ENCODE data around the gene GALNT17. TPM values are rescaled to one million over a fixed set of nuclear protein-coding genes. Genes with fewer than 3 reads are reported as not detected.

Gene GALNT17
- total and polyA plus RNA-seq, 3 experiments from 2014 or later: not detected

DNA sequence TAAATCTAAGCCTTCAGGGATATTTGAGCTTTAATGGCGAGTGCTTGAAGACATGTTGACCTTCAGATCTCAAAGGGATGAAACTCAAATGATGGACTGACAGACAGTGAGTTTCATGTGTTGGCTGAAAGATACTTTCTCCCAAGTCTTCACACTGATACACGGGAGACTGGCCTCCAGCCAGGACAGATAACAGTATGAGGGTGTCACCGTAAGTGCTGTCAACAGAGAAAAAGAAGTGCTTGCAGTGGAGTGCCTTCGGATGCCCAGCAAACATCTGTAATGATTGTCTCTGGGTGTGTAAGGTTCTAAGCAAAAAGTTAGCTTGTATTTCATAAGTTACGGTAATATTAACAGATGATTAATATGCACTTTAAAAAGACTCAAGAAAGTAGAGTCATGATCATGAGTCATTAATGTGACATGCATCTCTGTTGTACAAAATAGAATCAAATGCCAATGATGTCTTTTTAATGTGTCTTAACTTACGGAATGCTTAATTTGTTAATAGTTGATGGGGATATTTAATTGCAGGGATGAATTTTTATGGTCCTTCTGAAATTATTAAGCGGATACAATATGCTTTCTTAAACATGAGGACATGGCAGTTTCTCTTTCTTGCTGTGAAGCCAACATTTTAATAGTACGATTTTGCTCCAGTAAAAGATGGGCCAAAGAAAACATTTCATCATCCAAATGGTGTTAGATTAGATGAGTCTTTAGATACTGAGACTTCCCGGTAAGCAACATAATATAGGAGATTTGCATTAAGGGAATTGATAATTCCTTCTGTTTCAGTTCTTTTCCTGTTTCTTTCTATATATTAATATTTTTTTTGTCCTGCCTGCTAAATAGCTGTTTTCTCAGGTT is 292.5 kb downstream of the GALNT17 start:
- DNase-seq: no peak
- H3K27me3 Mint-ChIP-seq: peaks cover 0 to 2% of the 10 kb centered on the region in 2 donors
- Histone ChIP-seq H3K4me1 (ENCODE audit: insufficient read depth, low read length) (no peaks in the 10 kb centered on the region), H3K36me3 (ENCODE audit: insufficient read depth, low read length) (no peaks in the 10 kb centered on the region), H3K4me3 (ENCODE audit: low read length) (no peak overlapping the region), H3K9me3 (ENCODE audit: low read length) (no peaks in the 10 kb centered on the region), H3K27me3 (ENCODE audit: insufficient read depth, low read length, poor library complexity, severe bottlenecking) (no peaks in the 10 kb centered on the region), H3K27ac (ENCODE audit: low read depth, low read length) (no peak overlapping the region)
- no peaks in the 10 kb centered on the region for H3K4me1 Mint-ChIP-seq
- H3K27ac Mint-ChIP-seq: no peak overlapping the region
- ChIA-PET CTCF (interaction anchor here (0.6 kb wide), 1 partner anchor 15 kb away, joined by 3 read pairs; no protein-coding TSS in a partner anchor), POLR2A (no interaction called here)
- no peak overlapping the region for H3K4me3 Mint-ChIP-seq
- peaks cover 2 to 14% (median 12%) of the 10 kb centered on the region in 5 donors for H3K9me3 Mint-ChIP-seq
- no peaks in the 10 kb centered on the region for H3K36me3 Mint-ChIP-seq

DNA sequence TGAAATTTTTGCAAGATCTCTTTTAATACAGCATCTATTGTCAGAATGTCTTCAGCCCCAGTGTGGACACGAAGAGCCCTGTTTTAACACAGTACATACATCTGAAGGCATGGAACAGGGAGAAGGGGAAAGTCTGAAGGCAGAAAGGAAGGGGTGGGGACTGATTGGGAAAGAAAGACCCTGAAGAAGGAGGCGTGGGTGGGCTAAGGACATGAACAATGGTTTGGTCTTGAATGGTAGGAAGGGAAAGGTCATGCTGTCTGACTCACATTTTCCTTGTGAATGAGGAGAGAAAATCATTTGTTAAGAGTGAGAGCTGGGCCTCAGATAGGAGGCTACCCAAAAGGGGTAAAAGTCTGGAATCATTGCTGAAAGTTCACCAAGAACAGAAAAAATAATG is 297.1 kb downstream of the GALNT17 start:
- no peaks in the 10 kb centered on the region for H3K9me3 ChIP-seq (ENCODE audit: low read length)
- DNase-seq: no peak
- Mint-ChIP-seq H3K27ac (no peak overlapping the region), H3K27me3 (no peaks in the 10 kb centered on the region), H3K4me3 (no peak overlapping the region), H3K4me1 (no peaks in the 10 kb centered on the region), H3K9me3 (peaks cover 3 to 16% (median 5%) of the 10 kb centered on the region in 5 donors), H3K36me3 (no peaks in the 10 kb centered on the region)
- POLR2A ChIA-PET: no interaction called here
- CTCF ChIA-PET: no interaction called here
- H3K4me1 ChIP-seq (ENCODE audit: insufficient read depth, low read length): no peaks in the 10 kb centered on the region
- no peaks in the 10 kb centered on the region for H3K36me3 ChIP-seq (ENCODE audit: insufficient read depth, low read length)
- H3K27ac ChIP-seq (ENCODE audit: low read depth, low read length): no peak overlapping the region
- no peaks in the 10 kb centered on the region for H3K27me3 ChIP-seq (ENCODE audit: insufficient read depth, low read length, poor library complexity, severe bottlenecking)
- H3K4me3 ChIP-seq (ENCODE audit: low read length): no peak overlapping the region

DNA sequence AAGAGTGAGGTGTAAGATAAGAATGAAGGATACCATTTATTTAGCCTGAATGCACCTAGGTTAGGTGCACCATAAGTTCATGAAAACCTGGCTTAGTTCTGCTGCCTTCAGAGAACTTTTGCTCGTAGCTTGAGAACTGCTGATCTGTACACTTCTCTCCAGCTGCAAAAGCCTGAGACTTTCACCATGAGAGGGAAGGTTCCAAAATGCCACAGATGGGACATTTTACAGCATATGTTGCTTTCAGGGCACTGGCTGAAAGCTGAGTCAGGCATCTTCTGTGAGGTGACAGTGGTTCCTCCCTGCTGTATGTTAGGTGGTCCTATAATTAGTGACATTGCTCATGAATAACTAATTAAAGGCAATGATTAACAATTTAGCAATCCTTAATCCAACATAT is 298.3 kb downstream of the GALNT17 start:
- Mint-ChIP-seq H3K27ac (no peak overlapping the region), H3K36me3 (no peaks in the 10 kb centered on the region), H3K27me3 (no peaks in the 10 kb centered on the region), H3K4me3 (no peak overlapping the region), H3K9me3 (peaks cover 3 to 20% (median 6%) of the 10 kb centered on the region in 5 donors), H3K4me1 (no peaks in the 10 kb centered on the region)
- POLR2A ChIA-PET: no interaction called here
- Histone ChIP-seq H3K4me1 (ENCODE audit: insufficient read depth, low read length) (no peaks in the 10 kb centered on the region), H3K9me3 (ENCODE audit: low read length) (no peaks in the 10 kb centered on the region), H3K36me3 (ENCODE audit: insufficient read depth, low read length) (no peaks in the 10 kb centered on the region), H3K27me3 (ENCODE audit: insufficient read depth, low read length, poor library complexity, severe bottlenecking) (no peaks in the 10 kb centered on the region), H3K4me3 (ENCODE audit: low read length) (no peak overlapping the region), H3K27ac (ENCODE audit: low read depth, low read length) (no peak overlapping the region)
- DNase-seq: no peak
- CTCF ChIA-PET: no interaction called here

DNA sequence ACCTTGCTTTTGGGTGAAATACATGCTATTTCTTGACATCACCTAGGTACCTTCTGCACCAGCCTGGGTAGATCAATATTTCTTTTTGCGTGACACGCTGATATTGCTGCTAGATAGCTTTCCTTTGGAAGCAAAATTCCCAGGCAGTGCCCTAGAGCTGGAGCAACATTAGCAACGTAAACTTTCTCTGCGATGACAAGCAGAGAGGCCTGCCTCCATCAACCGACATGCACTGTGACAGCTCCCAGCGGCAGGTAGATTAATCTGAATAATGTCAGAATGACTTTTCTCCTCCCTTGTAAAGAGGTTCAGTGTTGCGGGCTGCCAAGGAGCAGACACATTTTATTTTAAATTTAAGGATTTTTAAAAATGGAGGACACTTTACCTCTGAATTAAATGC is 307.4 kb downstream of the GALNT17 start:
- Mint-ChIP-seq H3K27ac (no peak overlapping the region), H3K36me3 (no peaks in the 10 kb centered on the region), H3K27me3 (no peaks in the 10 kb centered on the region), H3K4me3 (no peak overlapping the region), H3K4me1 (no peaks in the 10 kb centered on the region), H3K9me3 (peaks cover 0 to 34% (median 24%) of the 10 kb centered on the region in 5 donors)
- DNase-seq: no peak
- Histone ChIP-seq H3K4me3 (ENCODE audit: low read length) (no peak overlapping the region), H3K27ac (ENCODE audit: low read depth, low read length) (no peak overlapping the region), H3K27me3 (ENCODE audit: insufficient read depth, low read length, poor library complexity, severe bottlenecking) (no peaks in the 10 kb centered on the region), H3K36me3 (ENCODE audit: insufficient read depth, low read length) (no peaks in the 10 kb centered on the region), H3K4me1 (ENCODE audit: insufficient read depth, low read length) (no peaks in the 10 kb centered on the region), H3K9me3 (ENCODE audit: low read length) (no peaks in the 10 kb centered on the region)
- CTCF ChIA-PET: interaction anchor here (0.6 to 0.7 kb wide), 2 partner anchors 14 to 80 kb away, joined by 3 read pairs; no protein-coding TSS in a partner anchor
- POLR2A ChIA-PET: no interaction called here

DNA sequence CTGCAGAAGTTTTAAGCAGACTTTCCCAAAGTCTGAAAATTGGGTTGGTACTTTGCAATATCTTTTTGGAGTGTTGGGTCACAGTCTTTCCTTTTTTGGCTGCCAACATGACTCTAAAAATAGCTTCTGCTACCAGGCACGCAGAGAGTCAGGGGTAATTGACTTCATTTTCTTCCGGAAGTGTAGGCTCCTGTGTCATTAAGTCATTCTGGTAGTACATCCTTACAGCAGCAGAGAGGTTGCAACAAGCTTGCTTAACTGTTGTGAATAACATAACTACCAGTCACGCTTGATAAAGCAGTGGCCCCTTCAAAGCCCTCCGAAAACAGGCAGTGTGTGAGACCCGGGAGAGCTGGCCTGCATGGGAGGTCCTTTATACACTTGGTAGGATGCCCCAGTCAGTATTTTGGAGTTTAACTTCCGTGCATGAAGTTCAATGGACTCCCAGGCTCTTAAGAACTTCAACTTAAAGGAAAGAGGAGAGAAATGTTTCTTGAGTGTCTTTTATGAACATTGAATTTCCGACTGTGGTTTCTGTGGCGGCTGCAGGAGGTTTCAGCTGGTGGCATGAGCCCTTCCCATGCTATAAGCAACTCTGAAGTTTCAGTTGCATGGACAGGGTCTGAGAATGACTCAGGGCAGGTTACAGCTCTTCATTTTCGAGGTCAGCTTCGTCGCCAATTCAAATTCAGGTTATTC is 310.7 kb downstream of the GALNT17 start:
- no peak for DNase-seq

DNA sequence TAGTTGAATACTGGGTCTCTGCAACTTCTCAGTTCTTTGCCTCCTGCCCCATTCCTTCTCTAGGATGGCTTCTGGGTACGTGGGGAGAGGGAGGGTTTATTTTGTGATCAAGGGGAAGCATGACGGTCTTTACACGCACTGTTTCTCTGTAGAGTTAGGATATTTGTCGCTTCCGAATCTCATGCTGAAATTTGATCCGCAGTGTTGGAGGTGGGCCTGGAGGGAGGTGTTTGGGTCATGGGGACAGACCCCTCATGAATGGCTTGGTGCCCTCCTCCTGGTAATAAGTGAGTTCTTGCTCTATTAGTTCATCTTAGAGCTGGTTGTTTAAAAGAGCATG is 311.2 kb downstream of the GALNT17 start:
- no peaks in the 10 kb centered on the region for H3K36me3 ChIP-seq (ENCODE audit: insufficient read depth, low read length)
- ChIA-PET POLR2A (no interaction called here), CTCF (no interaction called here)
- H3K4me1 ChIP-seq (ENCODE audit: insufficient read depth, low read length): no peaks in the 10 kb centered on the region
- no peaks in the 10 kb centered on the region for H3K27me3 ChIP-seq (ENCODE audit: insufficient read depth, low read length, poor library complexity, severe bottlenecking)
- H3K9me3 ChIP-seq (ENCODE audit: low read length): no peaks in the 10 kb centered on the region
- Mint-ChIP-seq H3K4me3 (no peak overlapping the region), H3K4me1 (no peaks in the 10 kb centered on the region), H3K27ac (no peak overlapping the region), H3K27me3 (peaks cover 0 to 2% of the 10 kb centered on the region in 2 donors), H3K9me3 (peaks cover 6 to 34% (median 16%) of the 10 kb centered on the region in 5 donors), H3K36me3 (no peaks in the 10 kb centered on the region)
- H3K27ac ChIP-seq (ENCODE audit: low read depth, low read length): no peak overlapping the region
- H3K4me3 ChIP-seq (ENCODE audit: low read length): no peak overlapping the region
- DNase-seq: no peak

More for the DNA sequence above, 310.7 kb downstream of the GALNT17 start:
- no peaks in the 10 kb centered on the region for H3K27me3 Mint-ChIP-seq
- ChIA-PET CTCF (no interaction called here), POLR2A (no interaction called here)
- H3K4me3 Mint-ChIP-seq: no peak overlapping the region
- Histone ChIP-seq H3K9me3 (ENCODE audit: low read length) (no peaks in the 10 kb centered on the region), H3K27ac (ENCODE audit: low read depth, low read length) (no peak overlapping the region), H3K4me1 (ENCODE audit: insufficient read depth, low read length) (no peaks in the 10 kb centered on the region), H3K36me3 (ENCODE audit: insufficient read depth, low read length) (no peaks in the 10 kb centered on the region), H3K4me3 (ENCODE audit: low read length) (no peak overlapping the region), H3K27me3 (ENCODE audit: insufficient read depth, low read length, poor library complexity, severe bottlenecking) (no peaks in the 10 kb centered on the region)
- peaks cover 6 to 32% (median 16%) of the 10 kb centered on the region in 5 donors for H3K9me3 Mint-ChIP-seq
- no peaks in the 10 kb centered on the region for H3K4me1 Mint-ChIP-seq
- H3K36me3 Mint-ChIP-seq: no peaks in the 10 kb centered on the region
- no peak overlapping the region for H3K27ac Mint-ChIP-seq

DNA sequence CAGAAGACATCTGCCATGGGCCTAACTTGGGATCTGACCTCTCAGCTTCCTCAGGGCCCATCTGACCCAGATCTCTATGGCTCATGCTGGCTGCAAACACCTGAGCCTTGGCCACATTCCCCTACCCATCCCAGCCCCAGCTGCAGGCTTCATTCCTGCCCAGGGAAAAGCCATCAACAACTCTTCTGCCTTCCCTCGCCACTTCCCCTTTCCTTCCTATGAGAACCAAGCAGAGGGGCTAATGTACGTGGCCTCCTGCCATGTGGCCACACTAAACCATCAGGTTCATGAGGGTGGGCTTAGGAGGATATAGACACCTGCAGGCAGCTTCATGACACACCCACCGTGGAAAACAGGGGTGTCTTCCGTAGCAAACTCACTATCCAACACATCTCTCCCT is 312.2 kb downstream of the GALNT17 start:
- H3K4me1 Mint-ChIP-seq: no peaks in the 10 kb centered on the region

DNA sequence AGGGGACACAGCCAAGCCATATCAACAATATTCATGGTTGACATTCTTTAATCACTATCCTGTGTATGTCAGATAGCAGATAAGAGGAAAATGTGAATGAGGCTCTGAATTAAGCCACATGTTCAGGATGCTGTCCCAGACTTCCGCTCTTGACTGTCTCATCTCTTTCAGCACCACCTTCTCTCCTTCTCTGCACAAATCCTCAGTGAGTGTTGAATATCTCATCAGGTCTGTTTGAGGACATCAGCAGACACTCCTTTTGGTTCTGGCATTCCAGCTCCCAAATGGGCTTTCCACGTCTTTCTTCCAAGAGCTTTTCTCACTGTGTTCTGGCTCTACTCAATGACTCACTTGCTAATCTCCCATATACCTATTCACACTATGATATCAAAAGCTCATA is 321.7 kb downstream of the GALNT17 start:
- no peaks in the 10 kb centered on the region for H3K9me3 ChIP-seq (ENCODE audit: low read length)
- ChIA-PET CTCF (no interaction called here), POLR2A (no interaction called here)
- no peak overlapping the region for H3K4me3 Mint-ChIP-seq
- no peak overlapping the region for H3K4me3 ChIP-seq (ENCODE audit: low read length)
- peaks cover 0 to 3% of the 10 kb centered on the region in 2 donors for H3K27me3 Mint-ChIP-seq
- H3K9me3 Mint-ChIP-seq: peaks cover 0 to 17% (median 8%) of the 10 kb centered on the region in 5 donors
- no peak overlapping the region for H3K27ac Mint-ChIP-seq
- H3K27ac ChIP-seq (ENCODE audit: low read depth, low read length): no peak overlapping the region
- no peaks in the 10 kb centered on the region for H3K4me1 Mint-ChIP-seq
- no peaks in the 10 kb centered on the region for H3K4me1 ChIP-seq (ENCODE audit: insufficient read depth, low read length)
- DNase-seq: no peak
- no peaks in the 10 kb centered on the region for H3K36me3 Mint-ChIP-seq
- H3K27me3 ChIP-seq (ENCODE audit: insufficient read depth, low read length, poor library complexity, severe bottlenecking): no peaks in the 10 kb centered on the region
- no peaks in the 10 kb centered on the region for H3K36me3 ChIP-seq (ENCODE audit: insufficient read depth, low read length)

More for the DNA sequence above, 312.2 kb downstream of the GALNT17 start:
- POLR2A ChIA-PET: no interaction called here
- Histone ChIP-seq H3K27me3 (ENCODE audit: insufficient read depth, low read length, poor library complexity, severe bottlenecking) (no peaks in the 10 kb centered on the region), H3K27ac (ENCODE audit: low read depth, low read length) (no peak overlapping the region), H3K4me1 (ENCODE audit: insufficient read depth, low read length) (no peaks in the 10 kb centered on the region), H3K4me3 (ENCODE audit: low read length) (no peak overlapping the region), H3K9me3 (ENCODE audit: low read length) (no peaks in the 10 kb centered on the region), H3K36me3 (ENCODE audit: insufficient read depth, low read length) (no peaks in the 10 kb centered on the region)
- Mint-ChIP-seq H3K36me3 (no peaks in the 10 kb centered on the region), H3K4me3 (no peak overlapping the region), H3K27ac (no peak overlapping the region), H3K27me3 (peaks cover 0 to 2% of the 10 kb centered on the region in 2 donors), H3K9me3 (peaks cover 8 to 29% (median 16%) of the 10 kb centered on the region in 5 donors)
- no peak for DNase-seq
- CTCF ChIA-PET: no interaction called here

All from CD8-positive, alpha-beta memory T cell (primary cell).